HepG2 (cell line): ENCODE results near the gene CDX1. TPM values are rescaled to one million over a fixed set of nuclear protein-coding genes. Genes with fewer than 3 reads are reported as not detected.

Experiments
- AHR ChIP-seq: IDR thresholded peaks from 2 replicates; pipeline ENCODE4 v1.6.1; 2018; ENCODE audit warnings: missing genetic modification reagents, missing compliant biosample characterization
- ARNT ChIP-seq: fragments of 450-650 bp; IDR thresholded peaks from 2 replicates; pipeline ENCODE4 v1.6.1; 2017
- BORCS8-MEF2B ChIP-seq: sonication (generic); formaldehyde crosslinking; IDR thresholded peaks from 2 replicates; pipeline ENCODE4 v1.8.0; 2022; ENCODE audit warnings: mild to moderate bottlenecking, missing genetic modification reagents
- CTCF ChIP-seq: sonication (generic); formaldehyde crosslinking; IDR thresholded peaks from 2 replicates; pipeline ENCODE4 v1.5.0; 2020; ENCODE audit warnings: mild to moderate bottlenecking, missing genetic modification reagents, moderate library complexity
- JUND ChIP-seq: sonication (generic); formaldehyde crosslinking; IDR thresholded peaks from 2 replicates; pipeline ENCODE4 v1.8.0; 2022; ENCODE audit warnings: mild to moderate bottlenecking, missing genetic modification reagents
- MED1 ChIP-seq: sonication (generic); formaldehyde crosslinking; IDR thresholded peaks from 2 replicates; pipeline ENCODE4 v1.4.0; 2020; ENCODE audit warnings: missing genetic modification reagents
- NONO ChIP-seq, 2 experiments: fragments of 450-650 bp in 1 of 2; sonication (generic) in 1 of 2; formaldehyde crosslinking in 1 of 2; IDR thresholded peaks in 1 of 2; conservative IDR thresholded peaks in 1 of 2; 2 replicates each; pipeline versions ENCODE4 v1.6.1 to v1.8.0; 2017 to 2022; ENCODE audit warnings: mild to moderate bottlenecking in 1 of 2, missing genetic modification reagents in 1 of 2, moderate library complexity in 1 of 2
- NR2C2 ChIP-seq: sonication (generic); formaldehyde crosslinking; IDR thresholded peaks from 2 replicates; pipeline ENCODE4 v1.4.0; 2020; ENCODE audit warnings: missing genetic modification reagents, mild to moderate bottlenecking, moderate library complexity, borderline replicate concordance
- PHF8 ChIP-seq: sonication (generic); formaldehyde crosslinking; IDR thresholded peaks from 2 replicates; pipeline ENCODE4 v1.5.0; 2020; ENCODE audit warnings: missing genetic modification reagents
- RARA ChIP-seq: IDR thresholded peaks from 2 replicates; pipeline ENCODE4 v1.6.1; 2016; ENCODE audit warnings: missing genetic modification reagents, missing compliant biosample characterization
- SOX13 ChIP-seq, 3 experiments: fragments of 450-650 bp in 1 of 3; sonication (generic) in 1 of 3; formaldehyde crosslinking in 1 of 3; IDR thresholded peaks in 2 of 3; conservative IDR thresholded peaks in 1 of 3; 2 replicates each; pipeline versions ENCODE4 v1.5.0 to v1.6.1; 2016 to 2020; ENCODE audit warnings: antibody characterized with exemption in 1 of 3, mild to moderate bottlenecking in 1 of 3, missing compliant biosample characterization in 1 of 3, missing genetic modification reagents in 1 of 3, moderate library complexity in 1 of 3
- SRSF9 ChIP-seq: fragments of 200-400 bp; formaldehyde crosslinking; IDR thresholded peaks from 2 replicates; pipeline ENCODE4 v1.6.1; 2018; ENCODE audit warnings: borderline replicate concordance, mild to moderate bottlenecking, low read depth, low read length; ENCODE audit not compliant: insufficient read depth, poor library complexity, severe bottlenecking
- SSRP1 ChIP-seq: IDR thresholded peaks from 2 replicates; pipeline ENCODE4 v1.6.1; 2016; ENCODE audit warnings: control low read depth
- TCF7 ChIP-seq: sonication (generic); IDR thresholded peaks from 2 replicates; pipeline ENCODE4 v1.6.1; 2016; ENCODE audit warnings: antibody characterized with exemption, low read depth
- YY1 ChIP-seq: IDR thresholded peaks from 2 replicates; pipeline ENCODE4 v1.6.1; 2011; ENCODE audit warnings: low read length, low read depth, moderate library complexity, mild to moderate bottlenecking; ENCODE audit not compliant: insufficient read depth, insufficient replicate concordance
- ZFAT ChIP-seq: sonication (generic); formaldehyde crosslinking; conservative IDR thresholded peaks from 2 replicates; pipeline ENCODE4 v1.8.1; 2023; ENCODE audit warnings: missing genetic modification reagents, inconsistent platforms
- ZNF329 ChIP-seq: sonication (generic); formaldehyde crosslinking; IDR thresholded peaks from 2 replicates; pipeline ENCODE4 v1.9.0; 2021; ENCODE audit warnings: low read depth, mild to moderate bottlenecking, missing genetic modification reagents
- ZNF547 ChIP-seq: sonication (generic); formaldehyde crosslinking; IDR thresholded peaks from 2 replicates; pipeline ENCODE4 v1.5.1; 2020; ENCODE audit warnings: mild to moderate bottlenecking, missing genetic modification reagents
- ZNF564 ChIP-seq: sonication (generic); formaldehyde crosslinking; IDR thresholded peaks from 2 replicates; pipeline ENCODE4 v1.8.1; 2023; ENCODE audit warnings: mild to moderate bottlenecking, missing genetic modification reagents
- ZNF782 ChIP-seq: sonication (generic); formaldehyde crosslinking; IDR thresholded peaks from 2 replicates; pipeline ENCODE4 v1.4.0; 2020; ENCODE audit warnings: missing genetic modification reagents, mild to moderate bottlenecking, borderline replicate concordance
- ZXDC ChIP-seq: sonication (generic); formaldehyde crosslinking; IDR thresholded peaks from 2 replicates; pipeline ENCODE4 v1.5.0; 2020; ENCODE audit warnings: mild to moderate bottlenecking, missing genetic modification reagents
- polyA plus RNA-seq, 8 experiments: library from polyadenylated mRNA; depleted of rRNA in 3 of 8; stranded (reverse) in 7 of 8; unstranded in 1 of 8; fragments of >200 nt; fragmentation: Illumina TruSeq in 4 of 8; extraction: Trizol in 4 of 8; gene quantifications; 2 replicates each; pipeline versions ENCODE4 v1.2.1 to v1.2.3, GENCODE V29; 2011 to 2016; ENCODE audit warnings: low read depth in 4 of 8, missing spikeins in 1 of 8, mixed read lengths in 1 of 8; ENCODE audit not compliant: insufficient read depth in 1 of 8
- total RNA-seq, 5 experiments: library from RNA; depleted of rRNA; stranded (reverse); fragments of >200 nt; fragmentation: Illumina TruSeq; extraction: Trizol; gene quantifications; 2 replicates each; pipeline ENCODE4 v1.2.3, GENCODE V29; 2016; ENCODE audit warnings: low read depth in 1 of 5
- TF ChIP-seq, protein P1 (sequence below): IDR thresholded peaks from 2 replicates; pipeline ENCODE4 v1.6.1; 2016; ENCODE audit warnings: low read depth, control low read depth
- TF ChIP-seq, protein P2 (sequence below): sonication (generic); formaldehyde crosslinking; IDR thresholded peaks from 2 replicates; pipeline ENCODE4 v1.4.0; 2020; ENCODE audit warnings: missing genetic modification reagents

Gene CDX1
- total and polyA plus RNA-seq, 2 of the 13 experiments (the other 11 are each of a cell fraction or from before 2014, with no cell fraction given): not detected

DNA sequence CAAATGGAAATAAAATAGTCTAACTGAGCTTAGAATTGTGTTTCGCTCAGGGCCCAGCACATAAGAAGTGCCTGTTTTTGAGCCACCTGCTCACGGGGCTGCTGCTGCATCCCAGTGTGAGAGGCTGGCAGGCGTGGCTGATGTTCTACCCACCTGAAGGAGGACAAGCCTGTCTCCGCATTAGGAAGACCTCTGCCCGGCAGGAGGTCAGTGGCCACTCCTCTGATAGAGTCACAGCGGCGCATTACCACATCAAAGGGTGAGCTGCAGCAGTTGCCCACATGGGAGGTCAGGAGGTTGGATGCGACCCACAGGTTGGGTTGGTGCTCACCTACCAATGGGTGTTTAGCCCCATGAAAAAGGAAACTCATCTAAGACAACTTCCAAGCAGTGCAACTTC is 19.6 kb downstream of the CDX1 start (continued):
- TF ChIP-seq SOX13 (IDR thresholded peaks at IDR 0.05): no peak
- TF ChIP-seq SOX13 (CRISPR knock-in tag; conservative IDR thresholded peaks at IDR 0.05 in 1 of 2, IDR thresholded peaks at IDR 0.05 in 1 of 2): no peak
- TF ChIP-seq ZNF782 (CRISPR knock-in tag): no peak
- no peak for TF ChIP-seq ARNT
- no peak for TF ChIP-seq JUND (CRISPR knock-in tag)
- no peak for TF ChIP-seq ZNF564 (CRISPR knock-in tag)
- no peak for TF ChIP-seq SRSF9
- TF ChIP-seq NR2C2 (CRISPR knock-in tag): no peak
- TF ChIP-seq TCF7: peak; percentile 67; the same call in 1 of the 2 replicates
- no peak for TF ChIP-seq AHR (CRISPR knock-in tag)
- TF ChIP-seq, protein P1, sequence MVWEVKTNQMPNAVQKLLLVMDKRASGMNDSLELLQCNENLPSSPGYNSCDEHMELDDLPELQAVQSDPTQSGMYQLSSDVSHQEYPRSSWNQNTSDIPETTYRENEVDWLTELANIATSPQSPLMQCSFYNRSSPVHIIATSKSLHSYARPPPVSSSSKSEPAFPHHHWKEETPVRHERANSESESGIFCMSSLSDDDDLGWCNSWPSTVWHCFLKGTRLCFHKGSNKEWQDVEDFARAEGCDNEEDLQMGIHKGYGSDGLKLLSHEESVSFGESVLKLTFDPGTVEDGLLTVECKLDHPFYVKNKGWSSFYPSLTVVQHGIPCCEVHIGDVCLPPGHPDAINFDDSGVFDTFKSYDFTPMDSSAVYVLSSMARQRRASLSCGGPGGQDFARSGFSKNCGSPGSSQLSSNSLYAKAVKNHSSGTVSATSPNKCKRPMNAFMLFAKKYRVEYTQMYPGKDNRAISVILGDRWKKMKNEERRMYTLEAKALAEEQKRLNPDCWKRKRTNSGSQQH (CRISPR knock-in tag): no peak
- no peak for TF ChIP-seq SSRP1
- TF ChIP-seq, protein P2, sequence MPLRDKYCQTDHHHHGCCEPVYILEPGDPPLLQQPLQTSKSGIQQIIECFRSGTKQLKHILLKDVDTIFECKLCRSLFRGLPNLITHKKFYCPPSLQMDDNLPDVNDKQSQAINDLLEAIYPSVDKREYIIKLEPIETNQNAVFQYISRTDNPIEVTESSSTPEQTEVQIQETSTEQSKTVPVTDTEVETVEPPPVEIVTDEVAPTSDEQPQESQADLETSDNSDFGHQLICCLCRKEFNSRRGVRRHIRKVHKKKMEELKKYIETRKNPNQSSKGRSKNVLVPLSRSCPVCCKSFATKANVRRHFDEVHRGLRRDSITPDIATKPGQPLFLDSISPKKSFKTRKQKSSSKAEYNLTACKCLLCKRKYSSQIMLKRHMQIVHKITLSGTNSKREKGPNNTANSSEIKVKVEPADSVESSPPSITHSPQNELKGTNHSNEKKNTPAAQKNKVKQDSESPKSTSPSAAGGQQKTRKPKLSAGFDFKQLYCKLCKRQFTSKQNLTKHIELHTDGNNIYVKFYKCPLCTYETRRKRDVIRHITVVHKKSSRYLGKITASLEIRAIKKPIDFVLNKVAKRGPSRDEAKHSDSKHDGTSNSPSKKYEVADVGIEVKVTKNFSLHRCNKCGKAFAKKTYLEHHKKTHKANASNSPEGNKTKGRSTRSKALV: no peak
- no peak for TF ChIP-seq MED1
- peak; percentile 49; the same call in 1 of the 2 replicates for TF ChIP-seq RARA
- TF ChIP-seq ZXDC (CRISPR knock-in tag): no peak
- no peak for TF ChIP-seq ZFAT (CRISPR knock-in tag)
- no peak for TF ChIP-seq ZNF547
- no peak for TF ChIP-seq CTCF (CRISPR knock-in tag)
- TF ChIP-seq YY1: no peak
- no peak for TF ChIP-seq BORCS8-MEF2B
- no peak for TF ChIP-seq NONO (IDR thresholded peaks at IDR 0.05)
- no peak for TF ChIP-seq NONO (CRISPR knock-in tag; conservative IDR thresholded peaks at IDR 0.05)
- no peak for TF ChIP-seq ZNF329
- no peak for TF ChIP-seq PHF8 (CRISPR knock-in tag)
